Kidney epithelial cell (primary cell): ENCODE results near the gene C17orf113. TPM values are rescaled to one million over a fixed set of nuclear protein-coding genes. Genes with fewer than 3 reads are reported as not detected.
"Not testable (repeated sequence)": the region's sequence is repeated elsewhere in the genome, so short reads cannot be mapped to it uniquely, and the experiment has no call there.

Experiments
- DNase-seq: peaks from one replicate; pipeline ENCODE4 v3.0.0-alpha.2; 2010; ENCODE audit warnings: low read depth
- H3K27me3 ChIP-seq: 2 replicates; pipeline ENCODE4 v1.6.0; 2011; ENCODE audit warnings: low read length; ENCODE audit not compliant: control insufficient read depth, insufficient read depth
- H3K36me3 ChIP-seq: 2 replicates; pipeline ENCODE4 v1.5.1; 2011; ENCODE audit warnings: low read length; ENCODE audit not compliant: control insufficient read depth, insufficient read depth
- H3K4me3 ChIP-seq: 2 replicates; pipeline ENCODE4 v1.5.1; 2011; ENCODE audit warnings: low read depth, mild to moderate bottlenecking, control low read depth, low read length
- CTCF ChIP-seq: IDR thresholded peaks from 2 replicates; pipeline ENCODE4 v1.5.1; 2011; ENCODE audit warnings: mild to moderate bottlenecking, moderate library complexity, low read length, control low read depth, inconsistent platforms; ENCODE audit not compliant: insufficient read depth, poor library complexity, severe bottlenecking
- total RNA-seq: library from RNA; depleted of rRNA; stranded (reverse); fragments of >200 nt; gene quantifications from 2 replicates; pipeline ENCODE4 v1.2.3, GENCODE V29; 2015

C17orf113 gene
- total RNA-seq, 1 donor from 2014 or later = 0.75 TPM

GRCh38 chr17:42025191-42025579 lies 25.2 kb downstream of the C17orf113 start:
- no peak for DNase-seq
- Histone ChIP-seq H3K4me3 (no peak overlapping the region), H3K36me3 (peaks cover 1% of the 10 kb centered on the region), H3K27me3 (peaks cover 11% of the 10 kb centered on the region)
- no peak for TF ChIP-seq CTCF

- H3K4me3 ChIP-seq = no peak overlapping the region
- peaks cover 8% of the 10 kb centered on the region for H3K27me3 ChIP-seq
- H3K36me3 ChIP-seq = peaks cover 1% of the 10 kb centered on the region
- DNase-seq = no peak
- no peak for TF ChIP-seq CTCF
Measured at GRCh38 chr17:42023524-42024349, 26.7 kb downstream of the C17orf113 start.

GRCh38 chr17:42020845-42021244 lies 29.6 kb downstream of the C17orf113 start:
- DNase-seq, H3K27me3 ChIP-seq, H3K36me3 ChIP-seq: not testable (repeated sequence)
- peak overlapping the region; percentile 92 for H3K4me3 ChIP-seq

GRCh38 chr17:42019509-42020404 lies 30.6 kb downstream of the C17orf113 start, which contains the start of gene NKIRAS2:
TSS of gene NKIRAS2 (plus strand) at chr17:42020090. CDS start at chr17:42021578, 1,488 bp downstream.
- peak; percentile 49 for DNase-seq
- peaks cover 1% of the 10 kb centered on the region for H3K36me3 ChIP-seq
- TF ChIP-seq CTCF = peak; percentile 88
- no peaks in the 10 kb centered on the region for H3K27me3 ChIP-seq
- H3K4me3 ChIP-seq = peak within 1 kb of the TSS; percentile 92

GRCh38 chr17:42018988-42019387 lies 31.4 kb downstream of the C17orf113 start:
- no peak for DNase-seq
- peaks cover 1% of the 10 kb centered on the region for H3K36me3 ChIP-seq

More at GRCh38 chr17:42018988-42019387, 31.4 kb downstream of the C17orf113 start:
- H3K4me3 ChIP-seq = no peak overlapping the region
- H3K27me3 ChIP-seq = no peaks in the 10 kb centered on the region
- no peak for TF ChIP-seq CTCF
